Measurements from ENCODE around the gene PRC1. TPM values are rescaled to one million over a fixed set of nuclear protein-coding genes. Genes with fewer than 3 reads are reported as not detected.

Gene PRC1
- total RNA-seq, 4 donors from 2014 or later: 12.1 to 31.0 (median 14.9) TPM

GRCh38 chr15:90968434-90968833 lies 25.9 kb downstream of the PRC1 start:
- 88 to 89% methylated on average over 1 of the region's 1 CpG for whole genome bisulfite sequencing, 2 donors
- Histone ChIP-seq H3K9me3 (no peaks in the 10 kb centered on the region), H3K4me1 (no peaks in the 10 kb centered on the region), H3K27me3 (no peaks in the 10 kb centered on the region), H3K27ac (no peak overlapping the region), H3K36me3 (peaks cover 0 to 49% (median 0%) of the 10 kb centered on the region in 3 donors), H3K4me3 (no peak overlapping the region)
- TF ChIP-seq POLR2A (IDR thresholded peaks at IDR 0.05) (no peak), CTCF (IDR thresholded peaks at IDR 0.05) (no peak), EP300 (IDR thresholded peaks at IDR 0.05) (no peak)
- no peak for DNase-seq (ENCODE audit: low spot score in 2 of 2)

- WGBS, 2 donors: 93 to 94% methylated on average over 5 of the region's 5 CpGs
- TF ChIP-seq POLR2A (IDR thresholded peaks at IDR 0.05) (no peak), EP300 (IDR thresholded peaks at IDR 0.05) (no peak), CTCF (IDR thresholded peaks at IDR 0.05) (no peak)
- H3K4me1 ChIP-seq: no peaks in the 10 kb centered on the region
- no peaks in the 10 kb centered on the region for H3K27me3 ChIP-seq
- peaks cover 0 to 52% (median 0%) of the 10 kb centered on the region in 3 donors for H3K36me3 ChIP-seq
- no peak overlapping the region for H3K4me3 ChIP-seq
- no peak overlapping the region for H3K27ac ChIP-seq
- DNase-seq (ENCODE audit: low spot score in 2 of 2): no peak
- H3K9me3 ChIP-seq: no peaks in the 10 kb centered on the region
Measured at GRCh38 chr15:90967206-90967605, 27.1 kb downstream of the PRC1 start.

- Histone ChIP-seq H3K36me3 (peaks cover 0 to 62% (median 0%) of the 10 kb centered on the region in 3 donors), H3K9me3 (no peaks in the 10 kb centered on the region), H3K27me3 (no peaks in the 10 kb centered on the region), H3K4me1 (no peaks in the 10 kb centered on the region), H3K4me3 (no peak overlapping the region), H3K27ac (no peak overlapping the region)
- 86 to 93% methylated on average over 9 of the region's 9 CpGs for WGBS, 2 donors
- TF ChIP-seq EP300 (IDR thresholded peaks at IDR 0.05) (no peak), CTCF (IDR thresholded peaks at IDR 0.05) (no peak), POLR2A (IDR thresholded peaks at IDR 0.05) (no peak)
- DNase-seq (ENCODE audit: low spot score in 2 of 2): no peak
Measured at GRCh38 chr15:90966262-90966661, 28.1 kb downstream of the PRC1 start.

- peaks cover 0 to 37% (median 10%) of the 10 kb centered on the region in 4 donors for H3K4me1 ChIP-seq
- TF ChIP-seq EP300 (IDR thresholded peaks at IDR 0.05) (no peak), CTCF (IDR thresholded peaks at IDR 0.05) (no peak), POLR2A (IDR thresholded peaks at IDR 0.05) (no peak)
- H3K4me3 ChIP-seq: no peak overlapping the region
- no peaks in the 10 kb centered on the region for H3K27me3 ChIP-seq
- no peak overlapping the region for H3K27ac ChIP-seq
- peaks cover 0 to 61% (median 0%) of the 10 kb centered on the region in 3 donors for H3K36me3 ChIP-seq
- WGBS, 2 donors: 79 to 80% methylated on average over 4 of the region's 4 CpGs
- H3K9me3 ChIP-seq: no peaks in the 10 kb centered on the region
- DNase-seq (ENCODE audit: low spot score in 2 of 2): no peak
Measured at GRCh38 chr15:90962021-90962420, 32.3 kb downstream of the PRC1 start.

GRCh38 chr15:90960298-90961091 lies 33.8 kb downstream of the PRC1 start:
- Histone ChIP-seq H3K36me3 (peaks cover 0 to 46% (median 0%) of the 10 kb centered on the region in 3 donors), H3K27me3 (no peaks in the 10 kb centered on the region), H3K27ac (peak overlapping the region in 2 of 4 donors; percentile 54 to 82), H3K4me1 (peaks cover 0 to 48% (median 19%) of the 10 kb centered on the region in 4 donors), H3K9me3 (no peaks in the 10 kb centered on the region), H3K4me3 (no peak overlapping the region)
- DNase-seq (ENCODE audit: low spot score in 2 of 2): no peak
- TF ChIP-seq CTCF (IDR thresholded peaks at IDR 0.05): no peak
- TF ChIP-seq EP300 (IDR thresholded peaks at IDR 0.05): no peak
- no peak for TF ChIP-seq POLR2A (IDR thresholded peaks at IDR 0.05)
- 76 to 84% methylated on average over 20 of the region's 20 CpGs for WGBS, 2 donors
